H1 (cell line): ENCODE data around the gene RPS6KB2. TPM values are rescaled to one million over a fixed set of nuclear protein-coding genes. Genes with fewer than 3 reads are reported as not detected.

ENCODE experiments used
- CTCF ChIA-PET: fragments of 300-600 bp; sonication (Branson Sonifier 250); formaldehyde crosslinking; loops from one replicate; lab custom pipeline; 2021; ENCODE audit not compliant: partially characterized antibody; lab: Charles Lee
- POLR2A ChIA-PET: fragments of 300-600 bp; sonication (Branson Sonifier 250); formaldehyde crosslinking; loops from one replicate; lab custom pipeline; 2021; ENCODE audit warnings: inconsistent platforms; ENCODE audit not compliant: partially characterized antibody; lab: Charles Lee
- DNase-seq, 2 experiments: peaks; one replicate each; pipeline versions ENCODE4 v3.0.0 to v3.0.0-alpha.2; 2010 to 2022; ENCODE audit warnings: low spot score in 2 of 2, low read depth in 1 of 2, mixed read lengths in 1 of 2
- FAIRE-seq: peaks from 2 replicates; lab custom pipeline; 2011; peaks lifted over from hg19 to GRCh38; lab: Jason Lieb, UNC
- H2AFZ ChIP-seq: 2 replicates; pipeline ENCODE4 v1.8.1; 2012; ENCODE audit warnings: low read length, inconsistent platforms
- H2AK5ac ChIP-seq: 2 replicates; pipeline ENCODE4 v1.6.1; 2013; ENCODE audit warnings: low read depth, low read length
- H2BK120ac ChIP-seq: replicated peaks from 2 replicates; pipeline ENCODE3; 2013; ENCODE audit warnings: low read depth, low read length, inconsistent platforms
- H2BK12ac ChIP-seq: 2 replicates; pipeline ENCODE4 v1.6.1; 2013; ENCODE audit warnings: low read depth, low read length
- H2BK15ac ChIP-seq: 2 replicates; pipeline ENCODE4 v1.6.1; 2013; ENCODE audit warnings: low read length
- H2BK20ac ChIP-seq: 2 replicates; pipeline ENCODE4 v1.6.1; 2013; ENCODE audit warnings: low read length
- H2BK5ac ChIP-seq: 2 replicates; pipeline ENCODE4 v1.6.1; 2013; ENCODE audit warnings: low read depth, low read length
- H3K14ac ChIP-seq: 2 replicates; pipeline ENCODE4 v1.6.1; 2013; ENCODE audit warnings: inconsistent platforms; ENCODE audit not compliant: insufficient read length
- H3K18ac ChIP-seq: 2 replicates; pipeline ENCODE4 v1.6.1; 2013; ENCODE audit warnings: low read length; ENCODE audit errors: extremely low read depth
- H3K23ac ChIP-seq: 2 replicates; pipeline ENCODE4 v1.6.1; 2013; ENCODE audit warnings: inconsistent platforms; ENCODE audit not compliant: insufficient read length
- H3K23me2 ChIP-seq: 2 replicates; pipeline ENCODE4 v1.6.1; 2013; ENCODE audit warnings: low read depth, low read length
- H3K27ac ChIP-seq: 2 replicates; pipeline ENCODE4 v1.6.1; 2011; ENCODE audit warnings: low read depth, low read length, inconsistent platforms
- H3K27me3 ChIP-seq, 4 experiments: replicated peaks in 1 of 4; 1 replicate in 1 of 4; 2 replicates in 3 of 4; pipeline versions ENCODE4 v1.6.1 to v1.8.1; 2011 to 2013; ENCODE audit warnings: low read length in 3 of 4, mild to moderate bottlenecking in 3 of 4, inconsistent platforms in 2 of 4, mixed read lengths in 2 of 4, moderate library complexity in 1 of 4; ENCODE audit not compliant: control insufficient read depth in 3 of 4, insufficient read depth in 3 of 4; ENCODE audit errors: extremely low read depth in 1 of 4
- H3K36me3 ChIP-seq, 4 experiments: 2 replicates each; pipeline versions ENCODE4 v1.6.1 to v1.8.1; 2011 to 2013; ENCODE audit warnings: mild to moderate bottlenecking in 4 of 4, low read length in 3 of 4, moderate library complexity in 2 of 4, control low read depth in 1 of 4, inconsistent platforms in 1 of 4; ENCODE audit not compliant: insufficient read depth in 4 of 4, control insufficient read depth in 2 of 4
- H3K4ac ChIP-seq: replicated peaks from 2 replicates; pipeline ENCODE3; 2013; ENCODE audit warnings: low read length, low read depth, mixed read lengths, inconsistent platforms; ENCODE audit not compliant: insufficient read length
- H3K4me1 ChIP-seq, 4 experiments: replicated peaks in 1 of 4; 1 replicate in 1 of 4; 2 replicates in 3 of 4; pipeline versions ENCODE4 v1.6.1 to v1.8.1; 2011 to 2013; ENCODE audit warnings: low read length in 3 of 4, inconsistent platforms in 2 of 4, mixed read lengths in 1 of 4; ENCODE audit not compliant: insufficient read depth in 4 of 4, control insufficient read depth in 3 of 4
- H3K4me2 ChIP-seq, 2 experiments: 2 replicates each; pipeline versions ENCODE4 v1.6.1 to v1.8.1; 2011 to 2013; ENCODE audit warnings: low read depth in 2 of 2, low read length in 2 of 2, control low read depth in 1 of 2, inconsistent platforms in 1 of 2, mild to moderate bottlenecking in 1 of 2; ENCODE audit not compliant: insufficient read depth in 1 of 2
- H3K4me3 ChIP-seq, 4 experiments: fragments of 200-600, 300-600 bp in 1 of 4; sonication (generic), shearing (Covaris generic), sonication (Bioruptor Twin) in 1 of 4; 2 replicates each; pipeline versions ENCODE4 v1.5.1 to v1.8.1; 2011 to 2016; ENCODE audit warnings: low read length in 4 of 4, low read depth in 3 of 4, control low read depth in 2 of 4, inconsistent platforms in 2 of 4, mild to moderate bottlenecking in 2 of 4, mixed read lengths in 1 of 4, moderate library complexity in 1 of 4; ENCODE audit not compliant: insufficient read depth in 2 of 4; ENCODE audit errors: extremely low read depth in 1 of 4
- H3K56ac ChIP-seq: replicated peaks from 2 replicates; pipeline ENCODE3; 2013; ENCODE audit warnings: low read depth, mild to moderate bottlenecking, mixed read lengths, low read length, inconsistent platforms; ENCODE audit not compliant: insufficient read length
- H3K79me1 ChIP-seq: 2 replicates; pipeline ENCODE4 v1.6.1; 2013; ENCODE audit warnings: low read depth, low read length, control low read depth
- H3K79me2 ChIP-seq, 2 experiments: 2 replicates each; pipeline versions ENCODE4 v1.6.1 to v1.8.1; 2012 to 2013; ENCODE audit warnings: low read length in 2 of 2, mild to moderate bottlenecking in 2 of 2, inconsistent platforms in 1 of 2; ENCODE audit not compliant: insufficient read depth in 2 of 2, control insufficient read depth in 1 of 2
- H3K9ac ChIP-seq, 4 experiments: replicated peaks in 1 of 4; 1 replicate in 1 of 4; 2 replicates in 3 of 4; pipeline versions ENCODE4 v1.6.1 to v1.8.1; 2011 to 2013; ENCODE audit warnings: low read depth in 3 of 4, low read length in 3 of 4, control low read depth in 2 of 4, mild to moderate bottlenecking in 2 of 4, moderate library complexity in 2 of 4, inconsistent platforms in 1 of 4; ENCODE audit errors: extremely low read depth in 1 of 4
- H3K9me3 ChIP-seq, 2 experiments: 2 replicates each; pipeline versions ENCODE4 v1.6.1 to v1.8.1; 2012 to 2013; ENCODE audit warnings: mild to moderate bottlenecking in 2 of 2, moderate library complexity in 2 of 2, control low read depth in 1 of 2, inconsistent platforms in 1 of 2, low read depth in 1 of 2, low read length in 1 of 2, mixed read lengths in 1 of 2; ENCODE audit not compliant: insufficient read depth in 2 of 2
- H4K20me1 ChIP-seq, 2 experiments: replicated peaks in 1 of 2; 2 replicates each; pipeline versions ENCODE3 to v1.8.1; 2011 to 2013; ENCODE audit warnings: inconsistent platforms in 2 of 2, low read length in 2 of 2, mild to moderate bottlenecking in 1 of 2; ENCODE audit not compliant: insufficient read depth in 2 of 2, control insufficient read depth in 1 of 2
- H4K5ac ChIP-seq: 2 replicates; pipeline ENCODE4 v1.6.1; 2013; ENCODE audit warnings: low read length, low read depth, mixed read lengths, inconsistent platforms; ENCODE audit not compliant: insufficient read length
- H4K8ac ChIP-seq: 2 replicates; pipeline ENCODE4 v1.8.0; 2013; ENCODE audit warnings: mild to moderate bottlenecking, moderate library complexity, low read length, inconsistent platforms; ENCODE audit not compliant: insufficient read depth; ENCODE audit errors: extremely low read depth
- H4K91ac ChIP-seq: replicated peaks from 2 replicates; pipeline ENCODE3; 2013; ENCODE audit warnings: low read length, mixed read lengths, inconsistent platforms; ENCODE audit not compliant: insufficient read length
- CBX8 ChIP-seq: fragments of 300-800, 300-1000 bp; sonication (generic); IDR thresholded peaks from 2 replicates; pipeline ENCODE4 v1.7.1; 2016; ENCODE audit warnings: low read depth, low read length, borderline replicate concordance
- CHD2 ChIP-seq: IDR thresholded peaks from 2 replicates; pipeline ENCODE4 v1.6.1; 2012; ENCODE audit warnings: low read length, improper control_type of control experiment
- EGR1 ChIP-seq: IDR thresholded peaks from 2 replicates; pipeline ENCODE4 v1.6.1; 2011; ENCODE audit warnings: low read depth, low read length, borderline replicate concordance
- GTF2F1 ChIP-seq: IDR thresholded peaks from 2 replicates; pipeline ENCODE4 v1.6.1; 2012; ENCODE audit warnings: low read depth, low read length, improper control_type of control experiment, borderline replicate concordance
- HDAC2 ChIP-seq, 2 experiments: fragments of 300-600 bp in 1 of 2; sonication (generic) in 1 of 2; IDR thresholded peaks; 2 replicates each; pipeline ENCODE4 v1.6.1; 2011 to 2012; ENCODE audit warnings: low read depth in 2 of 2, low read length in 2 of 2, mild to moderate bottlenecking in 2 of 2, moderate library complexity in 2 of 2, borderline replicate concordance in 1 of 2, inconsistent platforms in 1 of 2
- JUN ChIP-seq: IDR thresholded peaks from 2 replicates; pipeline ENCODE4 v1.6.1; 2011; ENCODE audit warnings: low read depth, mild to moderate bottlenecking, improper control_type of control experiment, low read length
- KDM5A ChIP-seq: fragments of 200-600 bp; IDR thresholded peaks from 2 replicates; pipeline ENCODE4 v1.7.1; 2012; ENCODE audit warnings: mild to moderate bottlenecking, low read length, inconsistent platforms, mixed read lengths
- MAFK ChIP-seq: IDR thresholded peaks from 2 replicates; pipeline ENCODE4 v1.6.1; 2012; ENCODE audit warnings: low read depth, mild to moderate bottlenecking, improper control_type of control experiment, low read length
- MAX ChIP-seq: IDR thresholded peaks from 2 replicates; pipeline ENCODE4 v1.6.1; 2012; ENCODE audit warnings: inconsistent platforms
- NRF1 ChIP-seq: IDR thresholded peaks from 2 replicates; pipeline ENCODE4 v1.6.1; 2011; ENCODE audit warnings: mild to moderate bottlenecking, low read depth, low read length, improper control_type of control experiment
- SP2 ChIP-seq: IDR thresholded peaks from 2 replicates; pipeline ENCODE4 v1.6.1; 2012; ENCODE audit warnings: mild to moderate bottlenecking, low read length, inconsistent platforms
- TBP ChIP-seq: IDR thresholded peaks from 2 replicates; pipeline ENCODE4 v1.6.1; 2011; ENCODE audit warnings: low read depth, low read length, improper control_type of control experiment
- WGBS, 2 experiments: shearing (Covaris generic) in 1 of 2; methylation state at CpG; one replicate each; pipeline versions ENCODE4 v1.1.6 to v1.1.7; 2013 to 2015; ENCODE audit warnings: low lambda C conversion rate in 2 of 2, mixed read lengths in 2 of 2, inconsistent platforms in 1 of 2, low coverage in 1 of 2, missing lambda C conversion rate in 1 of 2; ENCODE audit not compliant: insufficient replicate concordance in 2 of 2, insufficient coverage in 1 of 2, insufficient read length in 1 of 2; ENCODE audit errors: extremely low coverage in 1 of 2, missing lambda C conversion rate in 1 of 2; 5-methylcytosine and 5-hydroxymethylcytosine counted together
- polyA plus RNA-seq, 7 experiments: library from polyadenylated mRNA; depleted of rRNA in 3 of 7; stranded (reverse) in 5 of 7; unstranded in 2 of 7; fragments of >200 nt in 5 of 7; fragments of 200-250 nt in 2 of 7; gene quantifications; 1 replicate in 5 of 7; 2 replicates in 1 of 7; 4 replicates in 1 of 7; pipeline versions ENCODE4 v1.2.1 to v1.2.3, GENCODE V29; 2011 to 2013; ENCODE audit warnings: missing spikeins in 2 of 7, mixed read lengths in 2 of 7
- total RNA-seq: library from RNA; stranded (reverse); fragmentation: NEBNext Ultra II Directional; extraction: Animal tissue kit (Norgen Biotek cat#: 25700); gene quantifications from 2 replicates; pipeline ENCODE4 v1.2.1, GENCODE V29; 2021

The RPS6KB2 gene
- total and polyA plus RNA-seq, 2 of the 8 experiments (the other 6 are each of a cell fraction or from before 2014, with no cell fraction given) = 41.0 to 47.1 TPM

DNA sequence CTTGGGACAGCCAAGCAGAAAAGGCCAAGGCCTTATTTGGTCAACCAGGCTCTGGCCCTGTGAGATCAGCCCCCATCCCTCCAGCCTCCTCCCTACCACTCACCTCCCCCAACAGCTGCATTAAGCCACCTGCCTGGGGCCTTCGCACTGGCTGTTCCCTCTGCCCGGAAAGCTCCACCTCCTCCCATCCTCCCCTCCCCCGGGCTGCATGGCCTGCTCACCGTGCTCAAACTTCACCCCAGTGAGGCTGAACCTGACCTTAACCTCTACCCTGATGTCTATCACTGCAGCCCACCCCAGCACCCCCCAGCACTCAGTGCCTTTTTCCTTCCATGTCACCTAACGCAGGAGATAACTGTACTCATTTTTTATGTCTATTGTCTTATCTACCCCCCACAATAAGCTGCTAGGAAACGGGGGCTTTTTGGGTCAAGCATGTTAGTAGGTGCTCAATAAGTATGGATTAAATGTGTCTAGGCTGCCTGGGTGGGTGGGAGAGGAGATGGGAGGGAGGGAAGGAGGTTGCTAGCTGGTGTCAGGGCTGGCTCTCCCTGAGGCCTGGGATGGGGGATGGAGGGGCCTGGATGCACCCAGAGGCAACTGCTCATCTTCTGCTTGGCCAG, 8.3 kb downstream of the RPS6KB2 start:
- peaks cover 0 to 21% of the 10 kb centered on the region in 2 experiments for H4K20me1 ChIP-seq
- no peak overlapping the region for H3K14ac ChIP-seq
- 0 out of 2 replicates have a peak overlapping the region, but pooled peaks have one; percentile 33 for H2BK12ac ChIP-seq
- no peak overlapping the region for H2BK120ac ChIP-seq
- H3K36me3 ChIP-seq = peaks cover 8 to 34% (median 18%) of the 10 kb centered on the region in 4 experiments
- H3K27me3 ChIP-seq = no peaks in the 10 kb centered on the region
- H2AK5ac ChIP-seq = 0 out of 2 replicates have a peak overlapping the region, but pooled peaks have one; percentile 60
- H2BK20ac ChIP-seq = 0 out of 2 replicates have a peak overlapping the region, but pooled peaks have one; percentile 7
- peaks cover 0 to 17% (median 14%) of the 10 kb centered on the region in 4 experiments; a peak in 6 of 7 replicates for H3K4me1 ChIP-seq
- FAIRE-seq (no peak), DNase-seq (peak; percentile 69 to 70)
- H4K91ac ChIP-seq = peak overlapping the region; percentile 88
- H3K4ac ChIP-seq = no peak overlapping the region
- H3K79me2 ChIP-seq = no peaks in the 10 kb centered on the region
- H3K4me2 ChIP-seq = peak overlapping the region; percentile 5 to 41; a peak in 1 of 4 replicates
- peak overlapping the region; percentile 87 for H2BK5ac ChIP-seq
- peak overlapping the region; percentile 80; the same call in 1 of the 2 replicates for H3K27ac ChIP-seq
- H4K5ac ChIP-seq = peak overlapping the region; percentile 57
- H3K79me1 ChIP-seq = no peaks in the 10 kb centered on the region
- H3K9me3 ChIP-seq = no peaks in the 10 kb centered on the region
- H3K18ac ChIP-seq = peak overlapping the region; percentile 13
- no peak overlapping the region for H3K56ac ChIP-seq
- POLR2A ChIA-PET = interaction anchor here (0.7 to 12.5 kb wide), 23 partner anchors 9 to 85 kb away, joined by 3 to 104 read pairs (median 4); partner anchors contain the start of genes CABP4, CARNS1, GPR152 and POLD4
- peak overlapping the region; percentile 51; the same call in 1 of the 2 replicates for H4K8ac ChIP-seq
- H3K23ac ChIP-seq = no peak overlapping the region
- H3K4me3 ChIP-seq = peak overlapping the region in 1 of 4 experiments; percentile 26; a peak in 1 of 8 replicates
- no peak overlapping the region for H3K9ac ChIP-seq
- WGBS, 2 experiments = 60% methylated on average over 6 of the region's 6 CpGs; no CpG with 5 or more reads in 1 of the 2 experiments
- CTCF ChIA-PET = interaction anchor here (0.6 to 1.8 kb wide), 3 partner anchors 32 to 56 kb away, joined by 3 to 5 read pairs (median 3); no protein-coding TSS in a partner anchor
- no peaks in the 10 kb centered on the region for H3K23me2 ChIP-seq
- no peak overlapping the region for H2AFZ ChIP-seq
- H2BK15ac ChIP-seq = no peak overlapping the region
- TF ChIP-seq TBP = peak; percentile 24; the same call in 1 of the 2 replicates
- TF ChIP-seq NRF1 = no peak
- no peak for TF ChIP-seq GTF2F1
- TF ChIP-seq CBX8 = no peak
- TF ChIP-seq CHD2 = peak; percentile 40; the same call in 1 of the 2 replicates
- TF ChIP-seq JUN = no peak
- no peak for TF ChIP-seq EGR1
- no peak for TF ChIP-seq MAFK
- 0 out of 4 replicates have a peak, but pooled peaks of 1 of the 2 experiments have one; percentile 56 for TF ChIP-seq HDAC2 (IDR thresholded peaks at IDR 0.05; ENCODE audit: borderline replicate concordance in 1 of 2, low read depth in 2 of 2, low read length in 2 of 2)
- TF ChIP-seq SP2 = no peak
- peak; percentile 88 for TF ChIP-seq MAX
- TF ChIP-seq KDM5A = no peak
